ENCODE measurements around the gene RUNX3. TPM values are rescaled to one million over a fixed set of nuclear protein-coding genes. Genes with fewer than 3 reads are reported as not detected.
A peak's percentile ranks its signal among the peaks of the same experiment; 100 is the strongest.

RUNX3 gene
- polyA plus RNA-seq, 1 experiment: not detected

DNA sequence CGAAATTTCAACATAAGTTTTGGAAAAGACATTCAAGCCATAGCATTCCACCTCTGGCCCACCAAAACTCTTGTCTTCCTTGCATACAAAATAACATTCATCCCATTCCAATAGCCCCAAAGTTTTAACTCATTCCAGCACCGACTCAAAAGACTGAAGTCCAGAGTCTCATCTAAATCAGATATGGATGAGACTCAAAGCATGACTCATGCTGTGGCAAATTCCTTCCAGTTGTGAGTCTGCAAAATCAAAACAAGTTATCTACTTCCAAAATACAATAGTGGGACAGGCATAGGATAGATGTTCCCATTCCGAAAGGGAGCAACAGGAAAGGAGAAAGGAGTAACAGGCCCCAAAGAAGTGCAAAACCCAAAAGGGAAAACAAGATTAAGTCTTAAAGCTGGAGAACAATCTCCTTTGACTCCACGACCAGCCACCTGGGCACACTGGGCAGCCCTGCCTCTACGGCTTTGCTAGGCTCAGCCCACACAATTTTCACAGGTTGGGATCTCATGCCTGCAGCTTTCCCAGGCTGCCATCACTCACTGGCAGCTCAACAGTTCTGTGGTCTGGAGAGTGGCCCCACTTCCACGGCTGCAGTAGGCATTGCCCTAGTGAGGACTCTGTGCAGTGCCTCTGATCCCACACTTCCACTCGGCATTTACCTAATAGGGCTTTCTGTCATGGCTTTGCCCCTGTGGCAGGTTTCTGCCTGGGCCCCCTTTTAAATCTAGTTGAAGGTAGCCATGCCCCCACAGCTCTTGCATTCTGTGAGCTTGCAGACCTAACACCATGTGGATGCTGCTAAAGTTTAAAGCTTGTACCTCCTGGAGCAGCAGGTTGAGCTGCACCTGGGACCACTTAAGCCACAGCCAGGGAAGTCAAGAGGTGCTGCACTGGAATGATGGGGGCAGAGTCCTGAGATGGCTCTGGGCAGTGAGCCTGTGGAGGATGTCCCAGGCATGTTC is 51.0 kb downstream of the RUNX3 start:
- Histone ChIP-seq H3K4me3 (ENCODE audit: low read depth, low read length) (no peak overlapping the region), H3K9me3 (ENCODE audit: control insufficient read depth, insufficient read depth, low read length) (peaks cover 3% of the 10 kb centered on the region; the same call in 1 of the 2 replicates), H3K27me3 (ENCODE audit: control insufficient read depth, insufficient read depth, low read length) (peaks cover 34% of the 10 kb centered on the region), H3K27ac (ENCODE audit: low read depth, low read length) (no peak overlapping the region)
- POLR2A ChIA-PET: interaction anchor here (0.6 kb wide), 1 partner anchor 179 kb away, joined by 3 read pairs; no protein-coding TSS in a partner anchor
- peak; percentile 8 for DNase-seq (ENCODE audit: low read depth, low spot score)
- CTCF ChIA-PET: interaction anchor here (1.2 to 2.3 kb wide), 2 partner anchors 19 to 31 kb away, joined by 3 to 7 read pairs; no protein-coding TSS in a partner anchor
- TF ChIP-seq, protein P1, sequence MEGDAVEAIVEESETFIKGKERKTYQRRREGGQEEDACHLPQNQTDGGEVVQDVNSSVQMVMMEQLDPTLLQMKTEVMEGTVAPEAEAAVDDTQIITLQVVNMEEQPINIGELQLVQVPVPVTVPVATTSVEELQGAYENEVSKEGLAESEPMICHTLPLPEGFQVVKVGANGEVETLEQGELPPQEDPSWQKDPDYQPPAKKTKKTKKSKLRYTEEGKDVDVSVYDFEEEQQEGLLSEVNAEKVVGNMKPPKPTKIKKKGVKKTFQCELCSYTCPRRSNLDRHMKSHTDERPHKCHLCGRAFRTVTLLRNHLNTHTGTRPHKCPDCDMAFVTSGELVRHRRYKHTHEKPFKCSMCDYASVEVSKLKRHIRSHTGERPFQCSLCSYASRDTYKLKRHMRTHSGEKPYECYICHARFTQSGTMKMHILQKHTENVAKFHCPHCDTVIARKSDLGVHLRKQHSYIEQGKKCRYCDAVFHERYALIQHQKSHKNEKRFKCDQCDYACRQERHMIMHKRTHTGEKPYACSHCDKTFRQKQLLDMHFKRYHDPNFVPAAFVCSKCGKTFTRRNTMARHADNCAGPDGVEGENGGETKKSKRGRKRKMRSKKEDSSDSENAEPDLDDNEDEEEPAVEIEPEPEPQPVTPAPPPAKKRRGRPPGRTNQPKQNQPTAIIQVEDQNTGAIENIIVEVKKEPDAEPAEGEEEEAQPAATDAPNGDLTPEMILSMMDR (IDR thresholded peaks at IDR 0.05; ENCODE audit: low read depth, low read length): no peak

DNA sequence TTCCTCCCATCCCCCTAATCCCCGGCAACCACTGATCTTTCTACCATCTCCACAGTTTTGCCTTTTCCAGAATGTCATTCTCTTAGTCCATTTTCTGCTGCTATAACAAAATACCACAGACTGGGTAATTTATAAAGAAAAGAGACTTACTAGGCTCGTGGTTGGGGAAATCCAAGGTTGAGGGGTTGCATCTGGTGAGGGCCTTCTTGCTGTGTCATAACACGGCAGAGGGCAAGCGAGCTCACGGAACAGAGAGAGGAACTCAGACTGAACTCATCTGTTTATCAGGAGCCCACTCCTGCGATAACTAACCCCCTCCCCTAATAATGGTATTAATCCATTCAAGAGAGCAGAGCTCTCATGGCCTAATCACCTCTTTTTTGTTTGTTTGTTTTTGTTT is 52.0 kb downstream of the RUNX3 start:
- no peak overlapping the region for H3K4me3 ChIP-seq (ENCODE audit: low read depth, low read length)
- TF ChIP-seq, protein P1 (IDR thresholded peaks at IDR 0.05; ENCODE audit: low read depth, low read length): no peak
- CTCF ChIA-PET: no interaction called here
- POLR2A ChIA-PET: no interaction called here
- no peak overlapping the region for H3K27ac ChIP-seq (ENCODE audit: low read depth, low read length)
- H3K27me3 ChIP-seq (ENCODE audit: control insufficient read depth, insufficient read depth, low read length): peaks cover 34% of the 10 kb centered on the region
- peaks cover 3% of the 10 kb centered on the region; the same call in 1 of the 2 replicates for H3K9me3 ChIP-seq (ENCODE audit: control insufficient read depth, insufficient read depth, low read length)
- DNase-seq (ENCODE audit: low read depth, low spot score): no peak

DNA sequence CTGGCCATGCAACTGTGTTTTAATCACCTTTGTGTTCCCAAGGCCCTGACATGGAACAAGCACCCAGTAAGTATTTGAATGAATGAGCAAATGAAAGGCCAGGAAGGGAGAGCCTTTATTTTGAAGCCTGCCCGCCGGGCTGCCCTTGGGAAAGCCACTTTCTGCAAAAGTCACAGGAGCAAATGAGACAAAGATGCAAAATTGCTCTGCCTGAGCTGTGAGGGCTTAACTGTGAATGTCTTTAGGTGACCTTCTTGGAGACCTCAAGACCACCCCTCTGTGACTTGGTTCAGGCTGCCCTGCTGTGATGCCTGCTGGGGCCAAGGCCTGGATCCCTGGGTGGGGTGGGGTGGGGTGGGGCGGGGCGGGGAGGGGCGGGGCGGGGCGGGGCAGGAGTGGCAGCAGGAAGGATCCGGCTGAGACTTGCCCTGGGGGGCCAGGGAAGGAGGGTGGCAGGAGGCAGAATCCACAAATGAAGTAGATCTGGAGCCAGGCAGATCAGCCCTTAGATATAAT is 54.0 kb downstream of the RUNX3 start:
- TF ChIP-seq, protein P1 (IDR thresholded peaks at IDR 0.05; ENCODE audit: low read depth, low read length): no peak
- H3K27ac ChIP-seq (ENCODE audit: low read depth, low read length): no peak overlapping the region
- POLR2A ChIA-PET: no interaction called here
- H3K4me3 ChIP-seq (ENCODE audit: low read depth, low read length): no peak overlapping the region
- peaks cover 45% of the 10 kb centered on the region for H3K27me3 ChIP-seq (ENCODE audit: control insufficient read depth, insufficient read depth, low read length)
- DNase-seq (ENCODE audit: low read depth, low spot score): no peak
- peaks cover 3% of the 10 kb centered on the region; the same call in 1 of the 2 replicates for H3K9me3 ChIP-seq (ENCODE audit: control insufficient read depth, insufficient read depth, low read length)
- CTCF ChIA-PET: no interaction called here

DNA sequence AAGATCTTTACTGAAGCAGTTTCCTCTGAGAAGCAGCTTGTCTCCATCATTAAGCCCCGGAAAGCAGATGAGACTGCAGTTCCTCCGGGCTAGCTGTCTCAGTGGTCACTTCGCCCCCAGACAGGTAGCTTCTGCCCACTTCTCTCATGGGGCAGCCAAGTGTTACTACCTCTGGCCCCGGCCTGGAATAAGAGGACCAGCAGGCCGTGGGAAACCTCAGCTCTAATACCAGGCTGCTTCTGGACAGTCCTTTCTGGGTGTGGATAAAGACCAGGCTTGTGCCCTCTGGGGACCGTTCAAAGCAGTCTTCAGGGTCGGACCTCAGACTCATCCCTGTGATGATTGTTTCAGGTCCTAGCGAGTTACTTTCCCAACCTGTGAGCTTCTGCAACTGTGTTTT is 54.8 kb downstream of the RUNX3 start:
- Histone ChIP-seq H3K9me3 (ENCODE audit: control insufficient read depth, insufficient read depth, low read length) (peaks cover 3% of the 10 kb centered on the region; the same call in 1 of the 2 replicates), H3K27me3 (ENCODE audit: control insufficient read depth, insufficient read depth, low read length) (peaks cover 40% of the 10 kb centered on the region), H3K27ac (ENCODE audit: low read depth, low read length) (no peak overlapping the region), H3K4me3 (ENCODE audit: low read depth, low read length) (no peak overlapping the region)
- ChIA-PET POLR2A (no interaction called here), CTCF (no interaction called here)
- TF ChIP-seq, protein P1 (IDR thresholded peaks at IDR 0.05; ENCODE audit: low read depth, low read length): no peak
- no peak for DNase-seq (ENCODE audit: low read depth, low spot score)
